Cardiac fibroblast (primary cell): Measurements from ENCODE around the gene MMP17.

ENCODE experiments used
- DNase-seq, 2 donors: peaks; one replicate each; pipeline versions ENCODE4 v3.0.0 to v3.0.0-alpha.2; 2010; ENCODE audit warnings: low read depth in 2 of 2
- H3K4me3 ChIP-seq, 2 donors: replicated peaks in 1 of 2; 1 replicate in 1 of 2; 2 replicates in 1 of 2; pipeline ENCODE4 v1.5.1; 2011; ENCODE audit warnings: low read depth in 2 of 2, low read length in 2 of 2, mild to moderate bottlenecking in 2 of 2, moderate library complexity in 1 of 2
- TF ChIP-seq, protein P1 (sequence below): IDR thresholded peaks from one replicate; pipeline ENCODE4 v1.5.1; 2011; ENCODE audit warnings: low read depth, mild to moderate bottlenecking, low read length, inconsistent platforms

MMP17 gene

GRCh38 chr12:131786331-131786730 is 41.9 kb upstream of the MMP17 start:
- TF ChIP-seq, protein P1, sequence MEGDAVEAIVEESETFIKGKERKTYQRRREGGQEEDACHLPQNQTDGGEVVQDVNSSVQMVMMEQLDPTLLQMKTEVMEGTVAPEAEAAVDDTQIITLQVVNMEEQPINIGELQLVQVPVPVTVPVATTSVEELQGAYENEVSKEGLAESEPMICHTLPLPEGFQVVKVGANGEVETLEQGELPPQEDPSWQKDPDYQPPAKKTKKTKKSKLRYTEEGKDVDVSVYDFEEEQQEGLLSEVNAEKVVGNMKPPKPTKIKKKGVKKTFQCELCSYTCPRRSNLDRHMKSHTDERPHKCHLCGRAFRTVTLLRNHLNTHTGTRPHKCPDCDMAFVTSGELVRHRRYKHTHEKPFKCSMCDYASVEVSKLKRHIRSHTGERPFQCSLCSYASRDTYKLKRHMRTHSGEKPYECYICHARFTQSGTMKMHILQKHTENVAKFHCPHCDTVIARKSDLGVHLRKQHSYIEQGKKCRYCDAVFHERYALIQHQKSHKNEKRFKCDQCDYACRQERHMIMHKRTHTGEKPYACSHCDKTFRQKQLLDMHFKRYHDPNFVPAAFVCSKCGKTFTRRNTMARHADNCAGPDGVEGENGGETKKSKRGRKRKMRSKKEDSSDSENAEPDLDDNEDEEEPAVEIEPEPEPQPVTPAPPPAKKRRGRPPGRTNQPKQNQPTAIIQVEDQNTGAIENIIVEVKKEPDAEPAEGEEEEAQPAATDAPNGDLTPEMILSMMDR, result no peak
- DNase-seq, result no peak
- no peak overlapping the region for H3K4me3 ChIP-seq

DNA sequence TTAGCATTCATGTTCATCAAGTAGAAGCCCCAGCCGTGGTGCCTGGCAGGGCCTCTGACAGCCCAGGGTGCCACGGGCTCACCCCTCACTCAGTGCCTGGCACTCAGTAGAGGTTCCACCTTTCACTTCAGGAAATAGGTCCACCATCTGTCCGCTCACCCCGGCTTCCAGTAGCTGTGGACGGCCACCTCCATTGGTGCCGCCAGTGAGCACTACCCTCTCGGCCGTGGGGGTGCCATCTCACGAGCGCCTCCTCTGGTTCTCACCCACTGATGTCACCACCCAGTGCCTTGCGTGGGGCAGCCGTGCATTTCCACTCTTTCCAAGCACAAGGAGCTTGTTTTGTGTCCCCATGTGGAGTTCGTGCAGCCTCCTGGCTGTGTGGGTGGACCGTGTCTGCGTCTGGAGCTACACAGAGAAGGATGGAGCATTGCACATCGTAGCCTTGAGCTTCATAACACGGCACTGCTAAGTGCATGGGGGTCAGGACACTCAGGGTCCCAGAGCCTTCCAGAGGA is 41.0 kb upstream of the MMP17 start:
- H3K4me3 ChIP-seq, result no peak overlapping the region
- TF ChIP-seq, protein P1, result no peak
- no peak for DNase-seq

GRCh38 chr12:131788070-131788469 is 40.1 kb upstream of the MMP17 start:
- TF ChIP-seq, protein P1, result no peak
- no peak for DNase-seq
- no peak overlapping the region for H3K4me3 ChIP-seq

- no peak for DNase-seq
- no peak overlapping the region for H3K4me3 ChIP-seq
- TF ChIP-seq, protein P1, result no peak
Observed at GRCh38 chr12:131789638-131790037, 38.6 kb upstream of the MMP17 start.

- H3K4me3 ChIP-seq, result no peak overlapping the region
- peak; percentile 5 to 41 for DNase-seq
- TF ChIP-seq, protein P1, result no peak
Observed at GRCh38 chr12:131793243-131794022, 34.8 kb upstream of the MMP17 start.

DNA sequence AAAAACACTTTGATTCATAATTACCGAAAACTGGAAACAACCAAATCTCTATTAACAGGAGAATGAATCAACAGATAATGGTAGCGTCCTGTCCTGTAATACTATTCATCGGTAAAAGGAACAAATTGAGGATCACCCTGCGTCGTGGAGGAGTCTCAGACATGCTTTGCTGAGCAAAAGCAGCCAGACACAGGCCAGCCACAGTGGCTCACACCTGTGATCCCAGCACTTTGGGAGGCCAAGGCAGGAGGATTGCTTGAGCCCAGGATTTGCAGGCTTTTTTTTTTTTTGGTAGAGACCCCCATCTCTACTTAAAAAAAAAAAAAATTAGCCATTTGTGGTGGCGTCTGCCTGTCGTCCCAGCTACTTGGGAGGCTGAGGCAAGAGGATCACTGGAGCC is 34.1 kb upstream of the MMP17 start:
- TF ChIP-seq, protein P1, result no peak
- no peak for DNase-seq
- H3K4me3 ChIP-seq, result no peak overlapping the region
